Ishikawa (cell line): Measurements from ENCODE around the gene WNK2.

Experiments
- CEBPB ChIP-seq: IDR thresholded peaks from 2 replicates; pipeline ENCODE4 v1.6.1; 2012
- CREB1 ChIP-seq: IDR thresholded peaks from 2 replicates; pipeline ENCODE4 v1.6.1; 2012; ENCODE audit warnings: low read depth
- EGR1 ChIP-seq: IDR thresholded peaks from 2 replicates; pipeline ENCODE4 v1.6.1; 2012
- EP300 ChIP-seq: IDR thresholded peaks from 2 replicates; pipeline ENCODE4 v1.6.1; 2012; ENCODE audit warnings: borderline replicate concordance
- FOXM1 ChIP-seq: IDR thresholded peaks from 2 replicates; pipeline ENCODE4 v1.6.1; 2012; ENCODE audit warnings: low read depth, borderline replicate concordance
- MAX ChIP-seq: IDR thresholded peaks from 2 replicates; pipeline ENCODE4 v1.6.1; 2012
- NFIC ChIP-seq: IDR thresholded peaks from 2 replicates; pipeline ENCODE4 v1.6.1; 2012
- RAD21 ChIP-seq: IDR thresholded peaks from 2 replicates; pipeline ENCODE4 v1.6.1; 2012; ENCODE audit warnings: low read depth
- REST ChIP-seq: IDR thresholded peaks from 2 replicates; pipeline ENCODE4 v1.6.1; 2012; ENCODE audit warnings: low read depth, mild to moderate bottlenecking
- TAF1 ChIP-seq: IDR thresholded peaks from 2 replicates; pipeline ENCODE4 v1.6.1; 2012; ENCODE audit warnings: low read depth, mild to moderate bottlenecking
- TCF12 ChIP-seq: IDR thresholded peaks from 2 replicates; pipeline ENCODE4 v1.6.1; 2012; ENCODE audit warnings: low read depth
- TEAD4 ChIP-seq: IDR thresholded peaks from 2 replicates; pipeline ENCODE4 v1.6.1; 2012
- USF1 ChIP-seq: IDR thresholded peaks from 2 replicates; pipeline ENCODE4 v1.6.1; 2012
- YY1 ChIP-seq: IDR thresholded peaks from 2 replicates; pipeline ENCODE4 v1.6.1; 2012; ENCODE audit warnings: low read depth
- ZBTB7A ChIP-seq: IDR thresholded peaks from 2 replicates; pipeline ENCODE4 v1.6.1; 2012; ENCODE audit warnings: low read depth

The WNK2 gene

GRCh38 chr9:93189369-93190132, 5.6 kb downstream of the WNK2 start:
- no peak for TF ChIP-seq TEAD4
- TF ChIP-seq ZBTB7A, result no peak
- TF ChIP-seq YY1, result no peak
- no peak for TF ChIP-seq USF1
- TF ChIP-seq NFIC, result no peak
- no peak for TF ChIP-seq MAX
- no peak for TF ChIP-seq RAD21
- TF ChIP-seq CEBPB, result no peak
- TF ChIP-seq TAF1, result no peak
- no peak for TF ChIP-seq TCF12
- no peak for TF ChIP-seq EP300
- no peak for TF ChIP-seq CREB1
- no peak for TF ChIP-seq FOXM1
- TF ChIP-seq EGR1, result no peak
- no peak for TF ChIP-seq REST

- TF ChIP-seq RAD21 (no peak), CEBPB (no peak), NFIC (no peak), REST (no peak), MAX (no peak), CREB1 (no peak), YY1 (no peak), ZBTB7A (no peak), EGR1 (no peak), TAF1 (no peak), USF1 (no peak), FOXM1 (no peak), TEAD4 (no peak)
These were observed 6.2 kb downstream of the WNK2 start for GRCh38 chr9:93190133-93190525.

- TF ChIP-seq MAX (no peak), RAD21 (no peak), ZBTB7A (no peak), REST (no peak), EP300 (no peak), CEBPB (no peak), CREB1 (no peak), NFIC (no peak), TEAD4 (no peak), YY1 (no peak), TCF12 (no peak), FOXM1 (no peak), TAF1 (no peak), USF1 (no peak), EGR1 (no peak)
These were observed 6.9 kb downstream of the WNK2 start for GRCh38 chr9:93190656-93191353.

- no peak for TF ChIP-seq EGR1
- no peak for TF ChIP-seq CEBPB
- no peak for TF ChIP-seq CREB1
- TF ChIP-seq USF1, result no peak
- TF ChIP-seq ZBTB7A, result no peak
- TF ChIP-seq YY1, result no peak
- no peak for TF ChIP-seq TCF12
- TF ChIP-seq FOXM1, result no peak
- no peak for TF ChIP-seq RAD21
- TF ChIP-seq NFIC, result no peak
- TF ChIP-seq REST, result no peak
- no peak for TF ChIP-seq TAF1
- TF ChIP-seq EP300, result no peak
- TF ChIP-seq MAX, result no peak
- TF ChIP-seq TEAD4, result no peak
These were observed 7.4 kb downstream of the WNK2 start for GRCh38 chr9:93191354-93191660.
